Measurements from ENCODE around the gene TBC1D10B.
A peak's percentile ranks its signal among the peaks of the same experiment; 100 is the strongest.
"Not testable (repeated sequence)": the region's sequence is repeated elsewhere in the genome, so short reads cannot be mapped to it uniquely, and the experiment has no call there.

TBC1D10B gene

GRCh38 chr16:30356401-30357084 lies 13.8 kb downstream of the TBC1D10B start:
- peak in 22 of 56 donors; percentile 15 to 62 (median 35) for DNase-seq

- DNase-seq, result peak in 1 of 56 donors; percentile 52
Measured at GRCh38 chr16:30355954-30356308, 14.4 kb downstream of the TBC1D10B start.

GRCh38 chr16:30355144-30355953 lies 14.9 kb downstream of the TBC1D10B start, which contains the start of gene CD2BP2:
Gene CD2BP2, minus strand, starts transcription at chr16:30355308. Its CDS starts 627 bp downstream, at chr16:30354681.
- peak; percentile 66 to 98 (median 94) for DNase-seq

- DNase-seq, result no peak
Measured at GRCh38 chr16:30354423-30355143, 15.7 kb downstream of the TBC1D10B start.

- no peak for DNase-seq
Measured at GRCh38 chr16:30353438-30354129, 16.7 kb downstream of the TBC1D10B start.

GRCh38 chr16:30352488-30353401 lies 17.5 kb downstream of the TBC1D10B start:
- DNase-seq, result no peak

GRCh38 chr16:30351586-30352419 lies 18.5 kb downstream of the TBC1D10B start:
- DNase-seq, result peak in 52 of 56 donors; percentile 22 to 92 (median 70)

GRCh38 chr16:30351001-30351441 lies 19.3 kb downstream of the TBC1D10B start:
- no peak for DNase-seq

GRCh38 chr16:30350134-30350871 lies 20.0 kb downstream of the TBC1D10B start:
- no peak for DNase-seq

GRCh38 chr16:30349675-30350074 lies 20.6 kb downstream of the TBC1D10B start:
- no peak for DNase-seq

- DNase-seq, result no peak
Measured at GRCh38 chr16:30348929-30349328, 21.4 kb downstream of the TBC1D10B start.

- no peak for DNase-seq
Measured at GRCh38 chr16:30348113-30348512, 22.2 kb downstream of the TBC1D10B start.

- DNase-seq, result no peak
Measured at GRCh38 chr16:30346286-30346685, 24.0 kb downstream of the TBC1D10B start.

GRCh38 chr16:30343491-30343820 lies 26.8 kb downstream of the TBC1D10B start:
- not testable (repeated sequence) for DNase-seq

- DNase-seq, result no peak
Measured at GRCh38 chr16:30342751-30343490, 27.4 kb downstream of the TBC1D10B start.

- DNase-seq, result not testable (repeated sequence)
Measured at GRCh38 chr16:30341971-30342370, 28.3 kb downstream of the TBC1D10B start.

GRCh38 chr16:30340621-30341020 lies 29.7 kb downstream of the TBC1D10B start:
- DNase-seq, result peak in 5 of 56 donors; percentile 13 to 45 (median 17)

GRCh38 chr16:30338715-30339114 lies 31.6 kb downstream of the TBC1D10B start:
- not testable (repeated sequence) for DNase-seq

All from nucleus accumbens (tissue), 56 donors.